GM12801 (cell line): Measurements from ENCODE around the gene SMNDC1.

Experiments
- CTCF ChIP-seq: IDR thresholded peaks from one replicate; pipeline ENCODE4 v1.5.1; 2011; ENCODE audit warnings: control low read depth; ENCODE audit not compliant: insufficient read length; ENCODE audit errors: extremely low read depth

The SMNDC1 gene

GRCh38 chr10:110324805-110325280, 20.1 kb upstream of the SMNDC1 start:
- TF ChIP-seq CTCF: no peak

GRCh38 chr10:110324201-110324804, 19.6 kb upstream of the SMNDC1 start:
- TF ChIP-seq CTCF: no peak

- TF ChIP-seq CTCF: no peak
These were observed 18.8 kb upstream of the SMNDC1 start for GRCh38 chr10:110323503-110323902.

- no peak for TF ChIP-seq CTCF
These were observed 17.3 kb upstream of the SMNDC1 start for GRCh38 chr10:110321869-110322620.

GRCh38 chr10:110317866-110318850, 13.4 kb upstream of the SMNDC1 start:
- TF ChIP-seq CTCF: no peak

- TF ChIP-seq CTCF: no peak
These were observed 9.0 kb upstream of the SMNDC1 start for GRCh38 chr10:110313674-110314073.

GRCh38 chr10:110312206-110312605, 7.5 kb upstream of the SMNDC1 start:
- no peak for TF ChIP-seq CTCF
